ENCODE measurements around the gene PCSK4. TPM values are rescaled to one million over a fixed set of nuclear protein-coding genes. Genes with fewer than 3 reads are reported as not detected.

The PCSK4 gene
- total RNA-seq, 1 experiment from 2014 or later, result 3.9 TPM

DNA sequence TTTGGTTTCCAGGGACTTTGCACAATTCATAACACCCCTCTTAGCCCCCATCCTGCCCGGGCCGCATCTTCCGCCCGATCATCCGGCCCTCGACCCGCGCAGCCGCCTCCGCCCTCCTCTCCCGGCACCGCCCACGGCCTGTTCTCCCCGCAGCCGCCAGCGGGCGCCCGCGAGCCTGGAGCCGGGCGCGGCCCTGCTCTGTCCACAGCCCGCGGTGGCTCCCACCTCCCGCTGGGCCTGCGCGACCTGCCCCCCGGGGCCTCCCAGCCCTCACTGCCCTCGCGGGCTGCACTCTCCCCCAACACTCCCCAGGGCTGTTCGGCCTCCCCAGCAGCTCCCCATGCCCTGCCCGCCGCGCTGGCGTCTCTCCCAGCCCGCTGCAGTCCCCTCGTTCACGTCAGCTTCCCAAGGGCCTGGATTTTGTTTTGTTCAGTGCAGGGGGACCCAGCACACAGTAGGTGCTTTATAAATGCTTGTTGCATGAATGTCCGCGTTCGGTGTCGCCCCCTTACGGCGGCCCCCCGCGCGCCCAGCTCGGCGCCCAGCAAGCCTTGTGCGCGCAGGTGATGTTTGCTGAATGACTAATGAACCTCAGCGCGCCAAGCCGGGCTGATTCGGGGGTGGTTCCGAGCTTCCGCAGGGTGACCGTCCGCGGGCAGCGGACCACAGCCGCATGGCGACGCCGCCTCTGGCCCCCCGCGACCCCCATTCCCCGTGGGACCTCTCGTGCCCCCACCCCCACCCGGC, 44.8 kb downstream of the PCSK4 start:
- H3F3A ChIP-seq (ENCODE audit: low read length, unreplicated experiment), result peaks cover 6% of the 10 kb centered on the region
- TF ChIP-seq EZH2phosphoT487 (IDR thresholded peaks at IDR 0.05; ENCODE audit: borderline replicate concordance, low read length) (no peak), EZH2 (IDR thresholded peaks at IDR 0.05; ENCODE audit: low read length, unreplicated experiment) (no peak)
- TF ChIP-seq, protein P1, sequence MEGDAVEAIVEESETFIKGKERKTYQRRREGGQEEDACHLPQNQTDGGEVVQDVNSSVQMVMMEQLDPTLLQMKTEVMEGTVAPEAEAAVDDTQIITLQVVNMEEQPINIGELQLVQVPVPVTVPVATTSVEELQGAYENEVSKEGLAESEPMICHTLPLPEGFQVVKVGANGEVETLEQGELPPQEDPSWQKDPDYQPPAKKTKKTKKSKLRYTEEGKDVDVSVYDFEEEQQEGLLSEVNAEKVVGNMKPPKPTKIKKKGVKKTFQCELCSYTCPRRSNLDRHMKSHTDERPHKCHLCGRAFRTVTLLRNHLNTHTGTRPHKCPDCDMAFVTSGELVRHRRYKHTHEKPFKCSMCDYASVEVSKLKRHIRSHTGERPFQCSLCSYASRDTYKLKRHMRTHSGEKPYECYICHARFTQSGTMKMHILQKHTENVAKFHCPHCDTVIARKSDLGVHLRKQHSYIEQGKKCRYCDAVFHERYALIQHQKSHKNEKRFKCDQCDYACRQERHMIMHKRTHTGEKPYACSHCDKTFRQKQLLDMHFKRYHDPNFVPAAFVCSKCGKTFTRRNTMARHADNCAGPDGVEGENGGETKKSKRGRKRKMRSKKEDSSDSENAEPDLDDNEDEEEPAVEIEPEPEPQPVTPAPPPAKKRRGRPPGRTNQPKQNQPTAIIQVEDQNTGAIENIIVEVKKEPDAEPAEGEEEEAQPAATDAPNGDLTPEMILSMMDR (conservative IDR thresholded peaks at IDR 0.05; ENCODE audit: low read depth, low read length), result peak; percentile 75
- intact Hi-C loops (cut with micrococcal nuclease), result no loop called here
- H3K4me3 ChIP-seq (ENCODE audit: low read length), result peak overlapping the region; percentile 63
- POLR2A ChIA-PET (ENCODE audit: unreplicated experiment), result no interaction called here
- peak overlapping the region; percentile 37; the same call in 1 of the 2 replicates for H2AFZ ChIP-seq (ENCODE audit: low read length)
- BruUV-seq (replicated peaks), result no TSS peak
- DNase-seq (peak; percentile 74), ATAC-seq (peak; percentile 80)
- CTCF ChIA-PET, result interaction anchor here (1.3 kb wide), 1 partner anchor 22 kb away, joined by 3 read pairs; no protein-coding TSS in a partner anchor
- peak overlapping the region; percentile 78 for H3K4me2 ChIP-seq (ENCODE audit: low read length)
- H3K9ac ChIP-seq (ENCODE audit: low read length), result no peak overlapping the region; the same call in 1 of the 2 replicates
- H3K36me3 ChIP-seq (ENCODE audit: low read depth, low read length), result peaks cover 22% of the 10 kb centered on the region
- no peaks in the 10 kb centered on the region for H3K27me3 ChIP-seq (ENCODE audit: low read length)
- H4K20me1 ChIP-seq (ENCODE audit: low read length), result peaks cover 19% of the 10 kb centered on the region
- H3K4me1 ChIP-seq (ENCODE audit: insufficient read depth, low read length), result peaks cover 17% of the 10 kb centered on the region
- no peaks in the 10 kb centered on the region for H3K9me3 ChIP-seq (ENCODE audit: low read length)
- peaks cover 15% of the 10 kb centered on the region for H3K79me2 ChIP-seq (ENCODE audit: low read length)
- H3K9me2 ChIP-seq (replicated peaks; ENCODE audit: low read length), result no peaks in the 10 kb centered on the region
- 0 out of 2 replicates have a peak overlapping the region, but pooled peaks have one; percentile 13 for H3K27ac ChIP-seq (ENCODE audit: low read length)

DNA sequence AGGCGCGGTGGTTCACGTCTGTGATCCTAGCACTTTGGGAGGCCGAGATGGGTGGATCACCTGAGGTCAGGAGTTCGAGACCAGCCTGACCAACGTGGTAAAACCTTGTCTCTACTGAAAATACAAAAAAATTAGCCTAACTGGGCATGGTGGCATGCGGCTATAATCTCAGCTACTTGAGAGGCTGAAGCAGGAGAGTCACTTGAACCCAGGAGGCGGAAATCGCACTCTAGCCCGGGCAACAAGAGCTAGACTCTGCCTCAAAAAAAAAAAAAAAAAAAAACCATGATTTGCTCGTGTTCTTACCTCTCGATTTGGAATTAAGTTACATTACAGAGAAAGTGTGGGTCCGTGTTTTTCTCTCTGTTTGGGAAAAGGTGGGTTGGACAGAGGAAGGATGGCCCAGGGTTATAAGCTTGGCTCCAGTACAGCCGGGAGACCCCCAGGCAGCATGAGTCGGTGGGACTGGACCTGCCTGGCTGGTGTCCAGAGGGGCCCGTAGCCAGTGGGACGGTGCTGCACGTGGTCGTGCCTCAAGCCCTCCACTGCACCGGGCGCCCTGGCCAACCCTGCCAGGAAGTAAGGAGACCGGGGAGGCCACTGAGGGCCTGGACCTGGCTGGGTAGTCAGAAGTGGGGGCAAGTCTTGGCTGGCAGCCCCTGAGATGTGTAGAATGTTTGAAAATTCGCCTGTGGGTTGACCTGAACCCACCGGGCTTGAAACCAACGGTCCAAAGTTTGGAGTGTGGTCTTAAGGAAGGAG, 48.3 kb downstream of the PCSK4 start:
- TF ChIP-seq EZH2 (IDR thresholded peaks at IDR 0.05; ENCODE audit: low read length, unreplicated experiment) (no peak), EZH2phosphoT487 (IDR thresholded peaks at IDR 0.05; ENCODE audit: borderline replicate concordance, low read length) (no peak)
- TF ChIP-seq, protein P1 (conservative IDR thresholded peaks at IDR 0.05; ENCODE audit: low read depth, low read length), result no peak
- peaks cover 6% of the 10 kb centered on the region for H3F3A ChIP-seq (ENCODE audit: low read length, unreplicated experiment)
- ATAC-seq (no peak), DNase-seq (no peak)
- H3K9me2 ChIP-seq (replicated peaks; ENCODE audit: low read length), result no peaks in the 10 kb centered on the region
- peaks cover 19% of the 10 kb centered on the region for H3K4me1 ChIP-seq (ENCODE audit: insufficient read depth, low read length)
- H4K20me1 ChIP-seq (ENCODE audit: low read length), result peaks cover 31% of the 10 kb centered on the region
- peaks cover 30% of the 10 kb centered on the region for H3K36me3 ChIP-seq (ENCODE audit: low read depth, low read length)
- H3K79me2 ChIP-seq (ENCODE audit: low read length), result peaks cover 37% of the 10 kb centered on the region
- POLR2A ChIA-PET (ENCODE audit: unreplicated experiment), result no interaction called here
- H3K27ac ChIP-seq (ENCODE audit: low read length), result no peak overlapping the region
- no peaks in the 10 kb centered on the region for H3K9me3 ChIP-seq (ENCODE audit: low read length)
- CTCF ChIA-PET, result no interaction called here
- H3K4me2 ChIP-seq (ENCODE audit: low read length), result peak overlapping the region; percentile 95; the same call in 1 of the 2 replicates
- intact Hi-C loops (cut with micrococcal nuclease), result no loop called here
- no TSS peak for BruUV-seq (replicated peaks)
- no peaks in the 10 kb centered on the region for H3K27me3 ChIP-seq (ENCODE audit: low read length)
- no peak overlapping the region for H3K4me3 ChIP-seq (ENCODE audit: low read length)
- no peak overlapping the region for H2AFZ ChIP-seq (ENCODE audit: low read length)
- H3K9ac ChIP-seq (ENCODE audit: low read length), result no peak overlapping the region
